PC-3 (cell line): ENCODE data around the gene NR5A1. TPM values are rescaled to one million over a fixed set of nuclear protein-coding genes. Genes with fewer than 3 reads are reported as not detected.

ENCODE experiments used
- ATAC-seq: fragments of 200-7000 bp; cut with Tn5 transposase; 2 replicates; pipeline ENCODE4 v1.9.1; 2020; ENCODE audit warnings: mild to moderate bottlenecking, moderate library complexity
- BruUV-seq: library from RNA; stranded (reverse); fragments of 400-500 nt; replicated peaks from 2 replicates; lab custom pipeline; 2021; lab: Mats Ljungman, UMichigan
- CTCF ChIA-PET: fragments of 300-600 bp; sonication (Branson Sonifier 250); formaldehyde crosslinking; loops from one replicate; lab custom pipeline; 2022; ENCODE audit warnings: antibody characterized with exemption; lab: Charles Lee
- POLR2A ChIA-PET: fragments of 300-600 bp; sonication (Branson Sonifier 250); formaldehyde crosslinking; loops from one replicate; lab custom pipeline; 2022; ENCODE audit warnings: antibody characterized with exemption; ENCODE audit not compliant: unreplicated experiment; lab: Charles Lee
- DNase-seq: peaks from one replicate; pipeline ENCODE4 v3.0.0-alpha.2; 2015
- H2AFZ ChIP-seq: fragments of 300-600 bp; sonication (generic); 2 replicates; pipeline ENCODE4 v1.6.0; 2016; ENCODE audit warnings: antibody characterized with exemption, low read length
- H3F3A ChIP-seq: fragments of 300-600 bp; sonication (generic); one replicate; pipeline ENCODE4 v1.6.0; 2017; ENCODE audit warnings: antibody characterized with exemption, low read length, control low read depth, mild to moderate bottlenecking; ENCODE audit not compliant: unreplicated experiment
- H3K27ac ChIP-seq: fragments of 300-600 bp; sonication (generic); 2 replicates; pipeline ENCODE4 v1.5.1; 2016; ENCODE audit warnings: mild to moderate bottlenecking, low read length
- H3K27me3 ChIP-seq: fragments of 300-600 bp; sonication (generic); 2 replicates; pipeline ENCODE4 v1.6.1; 2016; ENCODE audit warnings: low read length, mixed read lengths
- H3K36me3 ChIP-seq: fragments of 300-600 bp; sonication (generic); 2 replicates; pipeline ENCODE4 v1.6.1; 2016; ENCODE audit warnings: low read depth, mixed run types, low read length, mixed read lengths
- H3K4me1 ChIP-seq: fragments of 300-600 bp; sonication (generic); 2 replicates; pipeline ENCODE4 v1.5.1; 2016; ENCODE audit warnings: low read length; ENCODE audit not compliant: insufficient read depth
- H3K4me2 ChIP-seq: fragments of 300-600 bp; sonication (generic); 2 replicates; pipeline ENCODE4 v1.6.0; 2016; ENCODE audit warnings: low read length
- H3K4me3 ChIP-seq: fragments of 300-600 bp; sonication (generic); 2 replicates; pipeline ENCODE4 v1.5.1; 2016; ENCODE audit warnings: mild to moderate bottlenecking, low read length, mixed read lengths
- H3K79me2 ChIP-seq: fragments of 300-600 bp; sonication (generic); 2 replicates; pipeline ENCODE4 v1.6.1; 2017; ENCODE audit warnings: low read length, mixed read lengths
- H3K9ac ChIP-seq: fragments of 300-600 bp; sonication (generic); 2 replicates; pipeline ENCODE4 v1.6.0; 2016; ENCODE audit warnings: mild to moderate bottlenecking, low read length
- H3K9me2 ChIP-seq: fragments of 300-600 bp; sonication (generic); replicated peaks from 2 replicates; pipeline ENCODE4 v1.6.1; 2016; ENCODE audit warnings: mixed run types, low read length, mixed read lengths
- H3K9me3 ChIP-seq: fragments of 300-600 bp; sonication (generic); 2 replicates; pipeline ENCODE4 v1.6.1; 2016; ENCODE audit warnings: low read length, mixed read lengths
- H4K20me1 ChIP-seq: fragments of 300-600 bp; sonication (generic); 2 replicates; pipeline ENCODE4 v1.6.1; 2016; ENCODE audit warnings: low read length, mixed read lengths
- CTCF ChIP-seq: fragments of 300-600 bp; sonication (generic); conservative IDR thresholded peaks from 2 replicates; pipeline ENCODE4 v1.5.1; 2017; ENCODE audit warnings: antibody characterized with exemption, low read depth, mild to moderate bottlenecking, low read length
- EZH2 ChIP-seq: fragments of 300-600 bp; sonication (generic); IDR thresholded peaks from one replicate; pipeline ENCODE4 v1.6.1; 2017; ENCODE audit warnings: antibody characterized with exemption, mild to moderate bottlenecking, low read length; ENCODE audit not compliant: unreplicated experiment
- EZH2phosphoT487 ChIP-seq: fragments of 300-600 bp; sonication (generic); IDR thresholded peaks from 2 replicates; pipeline ENCODE4 v1.6.1; 2018; ENCODE audit warnings: mild to moderate bottlenecking, antibody characterized with exemption, low read length, borderline replicate concordance
- intact Hi-C: fragments of 100-400 bp; cut with micrococcal nuclease; formaldehyde crosslinking; loops from 2 replicates; pipeline ENCODE4 v1.9.0; 2023
- total RNA-seq: library from RNA; depleted of rRNA; stranded (reverse); fragments of >200 nt; gene quantifications from 2 replicates; pipeline ENCODE4 v1.2.3, GENCODE V29; 2014

The NR5A1 gene
- total RNA-seq, 1 experiment from 2014 or later: not detected

DNA sequence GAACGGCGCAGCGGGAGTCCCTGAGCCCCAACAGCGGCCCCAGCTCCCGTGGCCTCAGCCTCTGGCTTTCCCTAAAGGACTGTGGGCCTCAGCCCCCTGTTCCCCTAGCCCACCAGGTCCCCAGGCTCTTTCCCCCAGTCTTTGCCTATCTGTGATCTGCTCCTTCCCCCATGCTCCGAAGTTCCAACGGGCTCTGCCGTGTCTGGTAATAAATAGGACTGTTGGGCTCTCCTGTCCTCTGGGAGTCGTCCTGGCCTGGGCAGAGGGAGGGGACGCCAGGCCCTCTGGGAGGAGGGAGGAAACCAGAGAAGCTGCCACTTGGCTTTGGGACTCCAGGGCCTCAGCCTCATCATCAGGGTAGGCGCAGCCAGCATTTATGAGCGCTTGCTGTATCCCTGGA, 28.8 kb downstream of the NR5A1 start:
- DNase-seq (no peak), ATAC-seq (no peak)
- H3K36me3 ChIP-seq: no peaks in the 10 kb centered on the region
- H3K27ac ChIP-seq: no peak overlapping the region
- no TSS peak for BruUV-seq
- no peak overlapping the region for H3K9ac ChIP-seq
- H3K4me2 ChIP-seq: no peak overlapping the region
- ChIA-PET POLR2A (no interaction called here), CTCF (no interaction called here)
- H2AFZ ChIP-seq: no peak overlapping the region
- intact Hi-C loops: no loop called here
- no peaks in the 10 kb centered on the region for H4K20me1 ChIP-seq
- H3K27me3 ChIP-seq: no peaks in the 10 kb centered on the region
- no peaks in the 10 kb centered on the region for H3K9me2 ChIP-seq
- no peaks in the 10 kb centered on the region for H3K9me3 ChIP-seq
- no peaks in the 10 kb centered on the region for H3F3A ChIP-seq
- no peak overlapping the region for H3K4me3 ChIP-seq
- H3K4me1 ChIP-seq: no peaks in the 10 kb centered on the region
- TF ChIP-seq EZH2 (no peak), CTCF (no peak), EZH2phosphoT487 (no peak)
- no peaks in the 10 kb centered on the region for H3K79me2 ChIP-seq

GRCh38 chr9:124477648-124478285, 29.4 kb downstream of the NR5A1 start:
- H3K9ac ChIP-seq: no peak overlapping the region

More at GRCh38 chr9:124477648-124478285, 29.4 kb downstream of the NR5A1 start:
- DNase-seq: no peak
- intact Hi-C loops: no loop called here
- H3K79me2 ChIP-seq: no peaks in the 10 kb centered on the region
- H3K27ac ChIP-seq: no peak overlapping the region
- no peaks in the 10 kb centered on the region for H3K9me3 ChIP-seq
- H2AFZ ChIP-seq: no peak overlapping the region
- no peak overlapping the region for H3K4me2 ChIP-seq
- TF ChIP-seq EZH2phosphoT487: no peak
- no peak for TF ChIP-seq EZH2
- no peak for TF ChIP-seq CTCF
- no peaks in the 10 kb centered on the region for H3K9me2 ChIP-seq
- ChIA-PET POLR2A (no interaction called here), CTCF (no interaction called here)
- no peaks in the 10 kb centered on the region for H3K4me1 ChIP-seq
- no peaks in the 10 kb centered on the region for H3K36me3 ChIP-seq
- BruUV-seq: no TSS peak
- ATAC-seq: no peak
- no peaks in the 10 kb centered on the region for H4K20me1 ChIP-seq
- no peak overlapping the region for H3K4me3 ChIP-seq
- H3K27me3 ChIP-seq: no peaks in the 10 kb centered on the region
- H3F3A ChIP-seq: no peaks in the 10 kb centered on the region
